Osteoblast (primary cell): ENCODE results near the gene TMEM140. TPM values are rescaled to one million over a fixed set of nuclear protein-coding genes. Genes with fewer than 3 reads are reported as not detected.

ENCODE experiments used
- DNase-seq: peaks from one replicate; pipeline ENCODE4 v3.0.0; 2011; ENCODE audit warnings: low spot score, mixed read lengths; ENCODE audit not compliant: insufficient read length; ENCODE audit errors: missing footprints
- H2AFZ ChIP-seq: 2 replicates; pipeline ENCODE4 v1.6.0; 2011; ENCODE audit warnings: mild to moderate bottlenecking, low read length
- H3K27ac ChIP-seq: 2 replicates; pipeline ENCODE4 v1.5.1; 2011; ENCODE audit warnings: mild to moderate bottlenecking, low read depth, low read length, moderate library complexity
- H3K27me3 ChIP-seq: 2 replicates; pipeline ENCODE4 v1.6.0; 2012; ENCODE audit warnings: mild to moderate bottlenecking, control low read depth, inconsistent platforms, low read length, moderate library complexity; ENCODE audit not compliant: insufficient read depth
- H3K36me3 ChIP-seq: 2 replicates; pipeline ENCODE4 v1.5.1; 2011; ENCODE audit warnings: mild to moderate bottlenecking, low read length, control low read depth, moderate library complexity; ENCODE audit not compliant: insufficient read depth
- H3K4me1 ChIP-seq: 2 replicates; pipeline ENCODE4 v1.5.1; 2011; ENCODE audit warnings: mild to moderate bottlenecking, low read length, control low read depth, moderate library complexity; ENCODE audit not compliant: insufficient read depth
- H3K4me2 ChIP-seq: 2 replicates; pipeline ENCODE4 v1.6.0; 2011; ENCODE audit warnings: mild to moderate bottlenecking, low read length; ENCODE audit not compliant: insufficient read depth
- H3K4me3 ChIP-seq: fragments of 200-600 bp; sonication (generic); 3 replicates; pipeline ENCODE4 v1.5.1; 2012; ENCODE audit warnings: mild to moderate bottlenecking, low read length, inconsistent platforms; ENCODE audit not compliant: insufficient read depth
- H3K79me2 ChIP-seq: 2 replicates; pipeline ENCODE4 v1.6.0; 2012; ENCODE audit warnings: mild to moderate bottlenecking, low read length, control low read depth, inconsistent platforms; ENCODE audit not compliant: insufficient read depth
- H3K9me3 ChIP-seq: 2 replicates; pipeline ENCODE4 v1.5.1; 2011; ENCODE audit warnings: low read depth, low read length, control low read depth
- H4K20me1 ChIP-seq: 2 replicates; pipeline ENCODE4 v1.6.0; 2012; ENCODE audit warnings: mild to moderate bottlenecking, low read length, control low read depth; ENCODE audit not compliant: insufficient read depth
- total RNA-seq: library from RNA; depleted of rRNA; stranded (reverse); fragments of >200 nt; gene quantifications from 2 replicates; pipeline ENCODE4 v1.2.3, GENCODE V29; 2012
- TF ChIP-seq, protein P1 (sequence below): IDR thresholded peaks from 2 replicates; pipeline ENCODE4 v1.5.1; 2011; ENCODE audit warnings: mild to moderate bottlenecking, low read depth, low read length, moderate library complexity; ENCODE audit errors: extremely low read depth

TMEM140 gene
- total RNA-seq, 1 donor = 14.1 TPM

DNA sequence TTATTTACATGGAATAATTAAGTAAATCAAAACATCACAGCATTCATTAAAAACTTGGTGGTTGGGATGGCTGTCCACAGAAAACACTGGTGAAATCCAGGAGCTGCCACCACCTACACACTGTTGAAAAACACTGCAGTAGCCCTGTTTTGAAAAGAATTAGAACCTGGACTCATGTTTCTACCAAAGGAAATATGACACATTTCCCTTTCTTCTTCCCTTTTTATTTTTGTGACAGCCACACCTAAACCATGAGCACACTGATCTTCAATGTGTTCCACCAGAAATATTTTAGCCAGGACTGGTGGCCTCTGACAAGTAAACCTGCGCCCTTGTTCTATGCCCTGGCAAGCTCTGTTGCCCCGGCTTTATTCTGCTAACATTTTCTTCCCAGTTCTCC is 3.3 kb downstream of the TMEM140 start:
- H3K27ac ChIP-seq = no peak overlapping the region
- TF ChIP-seq, protein P1, sequence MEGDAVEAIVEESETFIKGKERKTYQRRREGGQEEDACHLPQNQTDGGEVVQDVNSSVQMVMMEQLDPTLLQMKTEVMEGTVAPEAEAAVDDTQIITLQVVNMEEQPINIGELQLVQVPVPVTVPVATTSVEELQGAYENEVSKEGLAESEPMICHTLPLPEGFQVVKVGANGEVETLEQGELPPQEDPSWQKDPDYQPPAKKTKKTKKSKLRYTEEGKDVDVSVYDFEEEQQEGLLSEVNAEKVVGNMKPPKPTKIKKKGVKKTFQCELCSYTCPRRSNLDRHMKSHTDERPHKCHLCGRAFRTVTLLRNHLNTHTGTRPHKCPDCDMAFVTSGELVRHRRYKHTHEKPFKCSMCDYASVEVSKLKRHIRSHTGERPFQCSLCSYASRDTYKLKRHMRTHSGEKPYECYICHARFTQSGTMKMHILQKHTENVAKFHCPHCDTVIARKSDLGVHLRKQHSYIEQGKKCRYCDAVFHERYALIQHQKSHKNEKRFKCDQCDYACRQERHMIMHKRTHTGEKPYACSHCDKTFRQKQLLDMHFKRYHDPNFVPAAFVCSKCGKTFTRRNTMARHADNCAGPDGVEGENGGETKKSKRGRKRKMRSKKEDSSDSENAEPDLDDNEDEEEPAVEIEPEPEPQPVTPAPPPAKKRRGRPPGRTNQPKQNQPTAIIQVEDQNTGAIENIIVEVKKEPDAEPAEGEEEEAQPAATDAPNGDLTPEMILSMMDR = no peak
- H4K20me1 ChIP-seq = no peaks in the 10 kb centered on the region
- no peaks in the 10 kb centered on the region for H3K79me2 ChIP-seq
- no peak for DNase-seq
- no peaks in the 10 kb centered on the region for H3K27me3 ChIP-seq
- no peak overlapping the region for H2AFZ ChIP-seq
- no peaks in the 10 kb centered on the region for H3K9me3 ChIP-seq
- H3K4me2 ChIP-seq = no peak overlapping the region
- no peaks in the 10 kb centered on the region for H3K36me3 ChIP-seq
- no peak overlapping the region for H3K4me3 ChIP-seq
- peaks cover 20% of the 10 kb centered on the region for H3K4me1 ChIP-seq

DNA sequence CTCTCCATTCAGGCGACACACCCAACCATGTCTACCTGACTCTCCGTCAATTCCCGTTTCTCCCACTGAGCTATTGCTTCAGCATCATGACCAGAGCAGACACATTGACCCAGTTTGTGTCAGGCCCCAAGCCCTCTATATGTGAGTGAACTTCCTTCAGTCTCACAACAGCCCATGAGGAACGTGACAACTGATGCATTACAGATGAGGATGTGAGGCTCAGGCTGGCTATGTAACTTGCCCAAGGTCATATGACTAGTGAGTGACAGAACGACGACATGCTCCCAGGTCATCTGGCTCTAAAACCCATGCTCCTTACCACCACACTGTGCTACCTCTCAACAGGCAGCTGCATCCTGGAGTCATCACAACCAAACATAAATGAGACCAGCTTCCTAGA is 3.7 kb downstream of the TMEM140 start:
- Histone ChIP-seq H2AFZ (no peak overlapping the region), H3K9me3 (no peaks in the 10 kb centered on the region), H3K27me3 (no peaks in the 10 kb centered on the region), H3K36me3 (no peaks in the 10 kb centered on the region), H3K4me1 (peaks cover 20% of the 10 kb centered on the region), H3K4me2 (no peak overlapping the region), H3K27ac (no peak overlapping the region), H4K20me1 (no peaks in the 10 kb centered on the region), H3K79me2 (no peaks in the 10 kb centered on the region), H3K4me3 (no peak overlapping the region)
- DNase-seq = no peak
- TF ChIP-seq, protein P1 = no peak

DNA sequence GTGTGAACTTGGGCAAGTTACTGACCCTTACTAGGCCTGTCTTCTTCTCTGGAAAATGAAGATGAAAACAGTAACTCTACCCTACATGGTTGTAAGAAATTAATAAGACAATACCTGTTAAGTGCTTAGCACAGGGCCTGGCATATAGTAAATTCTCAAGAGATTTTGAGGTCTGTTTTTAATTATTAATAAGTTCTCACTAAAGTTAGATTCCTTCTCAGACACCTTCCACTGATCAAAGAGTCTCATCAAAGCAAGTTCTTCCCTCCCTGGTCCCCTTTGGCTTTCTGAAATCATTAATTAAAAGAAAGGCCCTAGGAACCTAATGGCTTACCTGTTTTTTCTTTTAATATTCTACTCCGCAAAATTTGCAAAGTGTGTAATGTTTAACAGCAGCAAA is 4.6 kb downstream of the TMEM140 start:
- no peak overlapping the region for H3K4me2 ChIP-seq
- H3K9me3 ChIP-seq = no peaks in the 10 kb centered on the region
- H3K79me2 ChIP-seq = no peaks in the 10 kb centered on the region
- H3K4me3 ChIP-seq = no peak overlapping the region
- H4K20me1 ChIP-seq = no peaks in the 10 kb centered on the region
- TF ChIP-seq, protein P1 = no peak
- no peaks in the 10 kb centered on the region for H3K27me3 ChIP-seq
- no peaks in the 10 kb centered on the region for H3K36me3 ChIP-seq
- no peak overlapping the region for H3K27ac ChIP-seq
- DNase-seq = no peak
- no peak overlapping the region for H2AFZ ChIP-seq
- peaks cover 13% of the 10 kb centered on the region for H3K4me1 ChIP-seq

DNA sequence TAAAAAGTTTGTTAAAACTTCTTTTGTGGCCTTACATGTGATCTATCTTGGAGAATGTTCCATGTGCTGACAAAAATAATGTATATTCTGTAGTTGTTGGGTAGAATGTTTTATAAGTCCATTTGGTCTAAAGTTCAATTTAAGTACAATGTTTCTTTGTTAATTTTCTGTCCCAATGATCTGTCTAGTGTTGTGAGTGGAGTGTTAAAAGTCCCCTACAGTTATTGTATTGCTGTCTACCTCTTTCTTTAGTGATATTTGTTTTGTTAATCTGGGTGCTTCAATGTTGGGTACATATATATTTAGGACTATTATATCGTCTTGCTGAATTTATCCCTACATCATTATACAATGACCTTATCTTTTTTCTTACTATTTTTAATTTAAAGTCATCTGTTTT is 6.9 kb downstream of the TMEM140 start:
- Histone ChIP-seq H4K20me1 (no peaks in the 10 kb centered on the region), H3K4me1 (peaks cover 8% of the 10 kb centered on the region), H3K4me2 (no peak overlapping the region), H3K36me3 (no peaks in the 10 kb centered on the region), H3K4me3 (no peak overlapping the region), H2AFZ (no peak overlapping the region), H3K79me2 (peaks cover 3% of the 10 kb centered on the region), H3K9me3 (no peaks in the 10 kb centered on the region), H3K27ac (no peak overlapping the region), H3K27me3 (no peaks in the 10 kb centered on the region)
- TF ChIP-seq, protein P1 = no peak
- DNase-seq = no peak
